Right cardiac atrium (tissue), 5 donors: ENCODE measurements around the gene MYO19. TPM values are rescaled to one million over a fixed set of nuclear protein-coding genes. Genes with fewer than 3 reads are reported as not detected.
"Not testable (repeated sequence)": the region's sequence is repeated elsewhere in the genome, so short reads cannot be mapped to it uniquely, and the experiment has no call there.

ENCODE experiments used
- ATAC-seq, 2 donors: fragments of 200-7000 bp; cut with Tn5 transposase; one replicate each; pipeline versions ENCODE4 v1.8.0 to v1.9.1; 2020; ENCODE audit warnings: moderate library complexity in 2 of 2, mild to moderate bottlenecking in 1 of 2
- DNase-seq, 3 donors: peaks; one replicate each; pipeline ENCODE4 v3.0.0-alpha.2; 2020
- H3K27ac ChIP-seq: one replicate; pipeline ENCODE4 v1.5.1; 2013; ENCODE audit warnings: mild to moderate bottlenecking, low read length, control low read depth, moderate library complexity
- H3K27me3 ChIP-seq: one replicate; pipeline ENCODE4 v1.6.1; 2013; ENCODE audit not compliant: control insufficient read depth, insufficient read depth
- H3K4me1 ChIP-seq: one replicate; pipeline ENCODE4 v1.6.1; 2013; ENCODE audit warnings: low read length; ENCODE audit not compliant: control insufficient read depth, insufficient read depth
- H3K4me3 ChIP-seq: one replicate; pipeline ENCODE4 v1.5.1; 2013; ENCODE audit warnings: low read length, control low read depth
- H3K9me3 ChIP-seq: one replicate; pipeline ENCODE4 v1.6.1; 2013; ENCODE audit warnings: low read length; ENCODE audit not compliant: control insufficient read depth
- WGBS: extraction: QIAGEN DNeasy Blood & Tissue Kit; methylation state at CpG from one replicate; pipeline ENCODE4 v1.1.7; 2013; 5-methylcytosine and 5-hydroxymethylcytosine counted together
- intact Hi-C, 4 donors: fragments of 100-400 bp; cut with DNase I; formaldehyde crosslinking; loops; one replicate each; pipeline versions ENCODE4 v1.11.0 to v1.14.0; 2022 to 2023
- polyA plus RNA-seq: library from polyadenylated mRNA; stranded (reverse); fragments of 200-250 nt; gene quantifications from one replicate; pipeline ENCODE4 v1.2.3, GENCODE V29; 2013
- total RNA-seq, 4 donors: library from RNA; stranded (reverse); fragmentation: NEBNext Ultra II Directional; extraction: Animal tissue kit (Norgen Biotek cat#: 25700); gene quantifications; one replicate each; pipeline ENCODE4 v1.2.1, GENCODE V29; 2021
- donor health status: healthy with polysubstance abuse.
- donor health status: DM: no; HTN: yes; CAD: no.
- donor health status: DM: no; HTN: no; CAD: no.
- donor health status: DM: no; HTN: yes; CAD: no; lungs with severe emphysema.
- donor health status: DM: yes; HTN: yes; CAD: no.

MYO19 gene
- total and polyA plus RNA-seq, 5 donors, result 10.7 to 21.4 (median 16.2) TPM

- H3K27me3 ChIP-seq, ATAC-seq: not testable (repeated sequence)
These were observed 26.2 kb downstream of the MYO19 start for GRCh38 chr17:36508439-36508838.

GRCh38 chr17:36507266-36507665 is 27.4 kb downstream of the MYO19 start:
- intact Hi-C loops, result no loop called here
- Histone ChIP-seq H3K9me3 (no peaks in the 10 kb centered on the region), H3K4me1 (no peaks in the 10 kb centered on the region), H3K27ac (no peak overlapping the region), H3K27me3 (no peaks in the 10 kb centered on the region), H3K4me3 (no peak overlapping the region)
- WGBS, result 91% methylated on average over 6 of the region's 6 CpGs
- ATAC-seq, result no peak
- no peak for DNase-seq

More at GRCh38 chr17:36508439-36508838, 26.2 kb downstream of the MYO19 start:
- 96% methylated on average over 2 of the region's 2 CpGs for WGBS
- intact Hi-C loops, H3K4me3 ChIP-seq, H3K27ac ChIP-seq, H3K9me3 ChIP-seq, DNase-seq, H3K4me1 ChIP-seq: not testable (repeated sequence)

- 95% methylated on average over 11 of the region's 11 CpGs for WGBS
- Histone ChIP-seq H3K4me1 (no peaks in the 10 kb centered on the region), H3K9me3 (no peaks in the 10 kb centered on the region), H3K27me3 (no peaks in the 10 kb centered on the region), H3K4me3 (no peak overlapping the region), H3K27ac (no peak overlapping the region)
- DNase-seq (no peak), ATAC-seq (no peak)
- intact Hi-C loops, result no loop called here
These were observed 27.8 kb downstream of the MYO19 start for GRCh38 chr17:36506831-36507230.

- Histone ChIP-seq H3K4me3 (no peak overlapping the region), H3K27me3 (no peaks in the 10 kb centered on the region), H3K4me1 (no peaks in the 10 kb centered on the region), H3K9me3 (no peaks in the 10 kb centered on the region), H3K27ac (no peak overlapping the region)
- no peak for ATAC-seq
- intact Hi-C loops, result no loop called here
- DNase-seq, result no peak
- WGBS, result 84% methylated on average over 6 of the region's 6 CpGs
These were observed 28.3 kb downstream of the MYO19 start for GRCh38 chr17:36506249-36506826.

- no peak for ATAC-seq
- H3K4me1 ChIP-seq, result no peaks in the 10 kb centered on the region
- no peaks in the 10 kb centered on the region for H3K9me3 ChIP-seq
- H3K27me3 ChIP-seq, result no peaks in the 10 kb centered on the region
- no peak overlapping the region for H3K27ac ChIP-seq
- no peak for DNase-seq
- H3K4me3 ChIP-seq, result no peak overlapping the region
- WGBS, result 93% methylated on average over 8 of the region's 8 CpGs
- intact Hi-C loops, result no loop called here
These were observed 29.5 kb downstream of the MYO19 start for GRCh38 chr17:36505171-36505570.

- Histone ChIP-seq H3K27me3 (no peaks in the 10 kb centered on the region), H3K4me3 (no peak overlapping the region), H3K9me3 (no peaks in the 10 kb centered on the region), H3K27ac (no peak overlapping the region), H3K4me1 (no peaks in the 10 kb centered on the region)
- WGBS, result 94% methylated on average over 5 of the region's 5 CpGs
- ATAC-seq (no peak), DNase-seq (no peak)
- intact Hi-C loops, result no loop called here
These were observed 30.5 kb downstream of the MYO19 start for GRCh38 chr17:36504156-36504545.

- no peak for ATAC-seq
- Histone ChIP-seq H3K27ac (no peak overlapping the region), H3K9me3 (no peaks in the 10 kb centered on the region), H3K4me3 (no peak overlapping the region), H3K4me1 (no peaks in the 10 kb centered on the region), H3K27me3 (no peaks in the 10 kb centered on the region)
- WGBS, result 72% methylated on average over 7 of the region's 7 CpGs
- DNase-seq, result no peak
- intact Hi-C loops, result no loop called here
These were observed 31.1 kb downstream of the MYO19 start for GRCh38 chr17:36503456-36504155.

- no peak overlapping the region for H3K27ac ChIP-seq
- no peak overlapping the region for H3K4me3 ChIP-seq
- no peaks in the 10 kb centered on the region for H3K9me3 ChIP-seq
- WGBS, result 91% methylated on average over 6 of the region's 6 CpGs
- H3K27me3 ChIP-seq, result no peaks in the 10 kb centered on the region
- intact Hi-C loops, result no loop called here
- ATAC-seq, result no peak
- DNase-seq, result no peak
- H3K4me1 ChIP-seq, result no peaks in the 10 kb centered on the region
These were observed 32.7 kb downstream of the MYO19 start for GRCh38 chr17:36501963-36502362.

- WGBS, result 95% methylated on average over 3 of the region's 3 CpGs
- Histone ChIP-seq H3K9me3 (no peaks in the 10 kb centered on the region), H3K4me1 (no peaks in the 10 kb centered on the region), H3K27ac (no peak overlapping the region), H3K4me3 (no peak overlapping the region), H3K27me3 (no peaks in the 10 kb centered on the region)
- intact Hi-C loops, result no loop called here
- DNase-seq, result no peak
- no peak for ATAC-seq
These were observed 33.3 kb downstream of the MYO19 start for GRCh38 chr17:36501351-36501750.

GRCh38 chr17:36500745-36501225 is 33.9 kb downstream of the MYO19 start:
- no peaks in the 10 kb centered on the region for H3K27me3 ChIP-seq
- H3K4me1 ChIP-seq, result no peaks in the 10 kb centered on the region
- 85% methylated on average over 15 of the region's 15 CpGs for WGBS
- no peaks in the 10 kb centered on the region for H3K9me3 ChIP-seq
- no peak for ATAC-seq
- H3K27ac ChIP-seq, result no peak overlapping the region
- no peak for DNase-seq
- intact Hi-C loops, result no loop called here
- H3K4me3 ChIP-seq, result no peak overlapping the region

GRCh38 chr17:36498560-36499300 is 35.9 kb downstream of the MYO19 start:
- WGBS, result 62% methylated on average over 7 of the region's 7 CpGs
- intact Hi-C loops, result no loop called here
- ATAC-seq, result no peak

More at GRCh38 chr17:36498560-36499300, 35.9 kb downstream of the MYO19 start:
- Histone ChIP-seq H3K4me3 (no peak overlapping the region), H3K27ac (no peak overlapping the region), H3K9me3 (no peaks in the 10 kb centered on the region), H3K4me1 (no peaks in the 10 kb centered on the region), H3K27me3 (no peaks in the 10 kb centered on the region)
- DNase-seq, result no peak
